ENCODE results near the gene INTS3. TPM values are rescaled to one million over a fixed set of nuclear protein-coding genes. Genes with fewer than 3 reads are reported as not detected.

The INTS3 gene
- total RNA-seq, 4 donors from 2014 or later = 24.6 to 27.9 (median 26.2) TPM

DNA sequence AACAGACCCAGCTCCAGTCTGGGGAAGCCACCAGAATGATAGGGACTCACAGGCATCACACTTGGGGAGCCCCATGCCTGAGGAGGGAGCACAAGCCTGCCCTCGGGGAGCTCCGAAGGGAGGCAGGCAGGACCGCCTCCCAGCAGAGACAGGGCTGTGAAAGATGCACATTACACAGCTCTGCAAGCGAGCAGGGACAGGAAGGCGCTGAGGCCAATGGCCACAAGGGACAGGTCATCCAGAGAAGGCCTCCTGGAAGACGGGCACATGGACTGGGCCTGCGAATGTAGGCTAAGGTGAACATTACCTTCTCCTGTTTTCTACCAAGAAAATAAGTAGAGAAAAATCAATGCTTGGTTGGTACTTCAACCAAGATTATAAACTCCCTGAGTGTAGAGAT lies 45.1 kb upstream of the INTS3 start:
- intact Hi-C loops (cut with DNase I) = loop anchor here (5.0 kb wide), 1 partner anchor 65 kb away; no protein-coding TSS in a partner anchor
- no peaks in the 10 kb centered on the region for H3K9me3 ChIP-seq
- WGBS, 2 donors = 88 to 90% methylated on average over 5 to 6 of the region's 7 CpGs
- peaks cover 3 to 40% (median 7%) of the 10 kb centered on the region in 4 donors for H3K27me3 ChIP-seq
- DNase-seq = no peak
- H3K4me3 ChIP-seq = no peak overlapping the region
- H3K27ac ChIP-seq = no peak overlapping the region
- peaks cover 0 to 11% (median 0%) of the 10 kb centered on the region in 3 donors for H3K36me3 ChIP-seq
- no peak for TF ChIP-seq POLR2A (IDR thresholded peaks at IDR 0.05)
- H3K4me1 ChIP-seq = peaks cover 17 to 29% (median 21%) of the 10 kb centered on the region in 3 donors

DNA sequence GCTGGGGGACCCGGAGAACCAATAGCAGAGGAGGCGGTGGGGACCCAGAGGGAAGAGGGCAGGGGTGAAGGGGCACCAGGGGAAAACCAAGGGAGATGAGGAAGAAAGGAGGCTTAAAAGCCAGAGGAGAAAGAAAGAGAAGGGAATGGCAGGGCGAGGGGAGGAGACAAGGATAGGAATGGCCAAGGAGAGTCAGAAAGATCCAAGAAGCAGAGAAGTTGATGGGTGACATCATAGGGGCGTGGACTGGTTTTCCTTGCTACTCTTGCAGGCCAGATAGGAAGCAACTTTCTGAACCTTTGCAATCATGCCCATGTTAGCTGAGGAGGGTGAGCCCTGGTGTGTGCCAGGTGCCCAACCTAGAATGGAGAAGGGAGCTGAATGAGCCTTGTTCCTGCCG lies 44.0 kb upstream of the INTS3 start:
- DNase-seq = no peak
- H3K9me3 ChIP-seq = no peaks in the 10 kb centered on the region
- intact Hi-C loops (cut with DNase I) = loop anchor here (5.0 kb wide), 1 partner anchor 63 kb away; no protein-coding TSS in a partner anchor
- H3K27me3 ChIP-seq = peaks cover 0 to 29% (median 6%) of the 10 kb centered on the region in 4 donors
- H3K4me1 ChIP-seq = peaks cover 6 to 18% (median 10%) of the 10 kb centered on the region in 3 donors
- TF ChIP-seq CTCF (IDR thresholded peaks at IDR 0.05) = no peak
- no peak for TF ChIP-seq POLR2A (IDR thresholded peaks at IDR 0.05)
- no peak overlapping the region for H3K27ac ChIP-seq
- peaks cover 0 to 15% (median 0%) of the 10 kb centered on the region in 3 donors for H3K36me3 ChIP-seq
- no peak overlapping the region for H3K4me3 ChIP-seq
- 66 to 75% methylated on average over 5 of the region's 5 CpGs for WGBS, 2 donors

- WGBS, 2 donors = 83 to 89% methylated on average over 5 to 6 of the region's 12 CpGs
- no peak for TF ChIP-seq POLR2A (IDR thresholded peaks at IDR 0.05)
- TF ChIP-seq CTCF (IDR thresholded peaks at IDR 0.05) = no peak
- peaks cover 0 to 15% (median 0%) of the 10 kb centered on the region in 3 donors for H3K36me3 ChIP-seq
- H3K4me1 ChIP-seq = peaks cover 0 to 7% (median 0%) of the 10 kb centered on the region in 3 donors
- H3K27ac ChIP-seq = no peak overlapping the region
- H3K4me3 ChIP-seq = no peak overlapping the region
- intact Hi-C loops (cut with DNase I) = loop anchor here (5.0 kb wide), 1 partner anchor 62 kb away; no protein-coding TSS in a partner anchor
- H3K27me3 ChIP-seq = peaks cover 0 to 19% (median 0%) of the 10 kb centered on the region in 4 donors
- no peak for DNase-seq
- no peaks in the 10 kb centered on the region for H3K9me3 ChIP-seq
Measured at GRCh38 chr1:153684892-153685291, 43.0 kb upstream of the INTS3 start.

GRCh38 chr1:153685544-153686340 lies 42.1 kb upstream of the INTS3 start:
- H3K4me1 ChIP-seq = peaks cover 0 to 5% (median 0%) of the 10 kb centered on the region in 3 donors
- H3K9me3 ChIP-seq = no peaks in the 10 kb centered on the region
- no peak for DNase-seq
- intact Hi-C loops (cut with DNase I) = no loop called here
- H3K27ac ChIP-seq = no peak overlapping the region
- peaks cover 0 to 10% (median 0%) of the 10 kb centered on the region in 4 donors for H3K27me3 ChIP-seq
- no peak overlapping the region for H3K4me3 ChIP-seq
- peaks cover 0 to 15% (median 0%) of the 10 kb centered on the region in 3 donors for H3K36me3 ChIP-seq
- 70 to 71% methylated on average over 11 of the region's 11 CpGs for WGBS, 2 donors
- no peak for TF ChIP-seq CTCF (IDR thresholded peaks at IDR 0.05)
- no peak for TF ChIP-seq POLR2A (IDR thresholded peaks at IDR 0.05)

DNA sequence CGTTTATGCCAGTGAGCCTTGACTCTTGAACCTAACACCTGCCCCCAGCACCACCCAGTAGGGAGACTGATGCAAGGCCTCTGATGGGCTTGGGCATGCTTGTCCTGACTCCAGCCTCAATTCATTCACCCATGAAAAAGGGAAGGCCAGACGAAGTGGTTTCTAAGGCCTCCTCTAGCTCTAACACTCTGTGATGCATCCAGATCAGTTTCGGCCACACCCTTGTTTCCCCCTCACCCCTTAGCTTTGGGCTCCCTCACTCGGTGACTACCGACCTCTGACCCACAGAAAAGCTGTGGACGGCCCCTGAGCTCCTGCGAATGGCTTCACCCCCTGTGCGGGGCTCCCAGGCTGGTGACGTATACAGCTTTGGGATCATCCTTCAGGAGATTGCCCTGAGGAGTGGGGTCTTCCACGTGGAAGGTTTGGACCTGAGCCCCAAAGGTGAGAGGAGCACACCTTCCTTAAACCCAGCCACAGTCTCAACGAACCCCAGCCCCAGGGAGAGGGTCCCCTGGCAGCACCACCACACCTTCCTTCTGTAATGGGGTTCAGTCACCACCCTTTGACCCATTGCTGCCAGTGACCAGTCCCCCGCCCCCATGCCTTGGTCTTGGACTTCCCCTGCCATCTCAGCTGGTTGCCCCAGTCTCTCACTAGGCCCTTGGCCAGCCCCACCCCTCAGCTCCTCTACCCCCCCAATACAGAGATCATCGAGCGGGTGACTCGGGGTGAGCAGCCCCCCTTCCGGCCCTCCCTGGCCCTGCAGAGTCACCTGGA lies 40.3 kb upstream of the INTS3 start:
- H3K27me3 ChIP-seq = no peaks in the 10 kb centered on the region
- no peak overlapping the region for H3K27ac ChIP-seq
- no peak for TF ChIP-seq POLR2A (IDR thresholded peaks at IDR 0.05)
- no peak for TF ChIP-seq CTCF (IDR thresholded peaks at IDR 0.05)
- 76 to 87% methylated on average over 6 to 12 of the region's 16 CpGs for WGBS, 2 donors
- no peak overlapping the region for H3K4me3 ChIP-seq
- no peaks in the 10 kb centered on the region for H3K9me3 ChIP-seq
- no peak for DNase-seq
- H3K4me1 ChIP-seq = peaks cover 0 to 5% (median 0%) of the 10 kb centered on the region in 3 donors
- peaks cover 0 to 11% (median 0%) of the 10 kb centered on the region in 3 donors for H3K36me3 ChIP-seq
- intact Hi-C loops (cut with DNase I) = no loop called here
